H1 (cell line): ENCODE results near the gene LIPG.

Source experiments
- ATF2 ChIP-seq: IDR thresholded peaks from 2 replicates; pipeline ENCODE4 v1.6.1; 2012; ENCODE audit warnings: low read length, inconsistent platforms
- CHD7 ChIP-seq: fragments of 300-600 bp; sonication (generic); IDR thresholded peaks from 2 replicates; pipeline ENCODE4 v1.7.1; 2012; ENCODE audit warnings: low read length, moderate library complexity, mild to moderate bottlenecking, inconsistent platforms; ENCODE audit not compliant: insufficient replicate concordance
- CREB1 ChIP-seq: IDR thresholded peaks from 2 replicates; pipeline ENCODE4 v1.6.1; 2012; ENCODE audit warnings: inconsistent platforms
- CTCF ChIP-seq, 3 experiments: IDR thresholded peaks; 1 replicate in 2 of 3; 2 replicates in 1 of 3; pipeline versions ENCODE4 v1.5.1 to v1.6.1; 2011; ENCODE audit warnings: low read length in 3 of 3, mild to moderate bottlenecking in 3 of 3, inconsistent platforms in 2 of 3, low read depth in 1 of 3, moderate library complexity in 1 of 3; ENCODE audit not compliant: insufficient read depth in 1 of 3; ENCODE audit errors: control extremely low read depth in 1 of 3
- EZH2 ChIP-seq: fragments of 200-600 bp; sonication (generic); IDR thresholded peaks from 2 replicates; pipeline ENCODE4 v1.7.1; 2012; ENCODE audit warnings: low read depth, mild to moderate bottlenecking, moderate library complexity, low read length, inconsistent platforms; ENCODE audit not compliant: severe bottlenecking
- GTF2F1 ChIP-seq: IDR thresholded peaks from 2 replicates; pipeline ENCODE4 v1.6.1; 2012; ENCODE audit warnings: low read depth, low read length, improper control_type of control experiment, borderline replicate concordance
- MAFK ChIP-seq: IDR thresholded peaks from 2 replicates; pipeline ENCODE4 v1.6.1; 2012; ENCODE audit warnings: low read depth, mild to moderate bottlenecking, improper control_type of control experiment, low read length
- RAD21 ChIP-seq, 2 experiments: IDR thresholded peaks in 1 of 2; conservative IDR thresholded peaks in 1 of 2; 2 replicates each; pipeline ENCODE4 v1.6.1; 2011; ENCODE audit warnings: low read depth in 2 of 2, low read length in 2 of 2, improper control_type of control experiment in 1 of 2, inconsistent platforms in 1 of 2, mild to moderate bottlenecking in 1 of 2, moderate library complexity in 1 of 2
- RBBP5 ChIP-seq: IDR thresholded peaks from 2 replicates; pipeline ENCODE4 v1.7.1; 2012; ENCODE audit warnings: low read depth, mild to moderate bottlenecking, inconsistent platforms, low read length, moderate library complexity, borderline replicate concordance
- USF2 ChIP-seq: IDR thresholded peaks from 2 replicates; pipeline ENCODE4 v1.6.1; 2011; ENCODE audit warnings: low read length, improper control_type of control experiment

- no peak for TF ChIP-seq CHD7
- no peak for TF ChIP-seq USF2
- TF ChIP-seq RBBP5, result no peak
- no peak for TF ChIP-seq EZH2
- TF ChIP-seq MAFK, result no peak
- no peak for TF ChIP-seq ATF2
- no peak for TF ChIP-seq GTF2F1
- no peak for TF ChIP-seq CTCF (IDR thresholded peaks at IDR 0.05; ENCODE audit: control extremely low read depth in 1 of 3, insufficient read depth in 1 of 3, low read depth in 1 of 3, low read length in 3 of 3)
- no peak for TF ChIP-seq RAD21 (IDR thresholded peaks at IDR 0.05 in 1 of 2, conservative IDR thresholded peaks at IDR 0.05 in 1 of 2; ENCODE audit: low read depth in 2 of 2, low read length in 2 of 2)
- TF ChIP-seq CREB1, result no peak
Measured at GRCh38 chr18:49566985-49567384, 5.1 kb downstream of the LIPG start.
